Lung (tissue), 12 donors: ENCODE results near the gene STK25. TPM values are rescaled to one million over a fixed set of nuclear protein-coding genes. Genes with fewer than 3 reads are reported as not detected.

Experiments used
- ATAC-seq: fragments of 200-7000 bp; cut with Tn5 transposase; one replicate; pipeline ENCODE4 v1.9.1; 2020; ENCODE audit warnings: moderate number of reproducible peaks; ENCODE audit not compliant: insufficient read depth, low FRiP score
- DNase-seq, 3 donors: peaks; one replicate each; pipeline ENCODE4 v3.0.0-alpha.2; 2013 to 2017
- H3K27ac ChIP-seq, 2 donors: one replicate each; pipeline ENCODE4 v1.5.1; 2013; ENCODE audit warnings: mild to moderate bottlenecking in 2 of 2, moderate library complexity in 2 of 2, control low read depth in 1 of 2, inconsistent platforms in 1 of 2, low read depth in 1 of 2, low read length in 1 of 2
- H3K27me3 ChIP-seq, 3 donors: one replicate each; pipeline ENCODE4 v1.5.1; 2013; ENCODE audit warnings: low read length in 2 of 3; ENCODE audit not compliant: control insufficient read depth in 3 of 3, insufficient read depth in 3 of 3
- H3K36me3 ChIP-seq, 4 donors: one replicate each; pipeline ENCODE4 v1.5.1; 2013; ENCODE audit warnings: low read length in 4 of 4, mild to moderate bottlenecking in 1 of 4, moderate library complexity in 1 of 4; ENCODE audit not compliant: control insufficient read depth in 4 of 4, insufficient read depth in 4 of 4
- H3K4me1 ChIP-seq, 5 donors: one replicate each; pipeline ENCODE4 v1.5.1; 2013; ENCODE audit warnings: low read length in 5 of 5, mild to moderate bottlenecking in 2 of 5, moderate library complexity in 1 of 5; ENCODE audit not compliant: control insufficient read depth in 5 of 5, insufficient read depth in 5 of 5
- H3K4me3 ChIP-seq: one replicate; pipeline ENCODE4 v1.5.1; 2013; ENCODE audit warnings: mild to moderate bottlenecking, control low read depth, moderate library complexity
- H3K9ac ChIP-seq, 2 donors: one replicate each; pipeline ENCODE4 v1.5.1; 2013; ENCODE audit warnings: low read length in 2 of 2, control low read depth in 1 of 2; ENCODE audit not compliant: insufficient read depth in 1 of 2
- H3K9me3 ChIP-seq, 4 donors: one replicate each; pipeline ENCODE4 v1.5.1; 2013; ENCODE audit warnings: low read length in 3 of 4, mild to moderate bottlenecking in 1 of 4, moderate library complexity in 1 of 4; ENCODE audit not compliant: control insufficient read depth in 4 of 4, insufficient read depth in 3 of 4
- WGBS, 2 donors: extraction: QIAGEN DNeasy Blood & Tissue Kit; methylation state at CpG; one replicate each; pipeline ENCODE4 v1.1.7; 2013; 5-methylcytosine and 5-hydroxymethylcytosine counted together
- polyA plus RNA-seq, 2 donors: library from polyadenylated mRNA; stranded (reverse); fragments of 200-250 nt; gene quantifications; one replicate each; pipeline ENCODE4 v1.2.1, GENCODE V29; 2013
- total RNA-seq, 2 donors: library from RNA; depleted of rRNA in 1 of 2; stranded (reverse); fragments of >200 nt in 1 of 2; gene quantifications; one replicate each; pipeline ENCODE4 v1.2.1, GENCODE V29; 2014 to 2021
- TF ChIP-seq, protein P1 (sequence below): IDR thresholded peaks from 2 replicates; pipeline ENCODE4 v1.5.1; 2012; ENCODE audit warnings: mild to moderate bottlenecking; ENCODE audit errors: control extremely low read depth, extremely low read depth
- donor health status: control.
- donor health status: control.
- donor health status: Bipolar disorder and iron deficiency.
- donor health status: healthy.
- donor health status: DM: yes; HTN: yes; CAD: no.

Gene STK25
- total and polyA plus RNA-seq, 4 donors, result 126 to 182 (median 136) TPM

DNA sequence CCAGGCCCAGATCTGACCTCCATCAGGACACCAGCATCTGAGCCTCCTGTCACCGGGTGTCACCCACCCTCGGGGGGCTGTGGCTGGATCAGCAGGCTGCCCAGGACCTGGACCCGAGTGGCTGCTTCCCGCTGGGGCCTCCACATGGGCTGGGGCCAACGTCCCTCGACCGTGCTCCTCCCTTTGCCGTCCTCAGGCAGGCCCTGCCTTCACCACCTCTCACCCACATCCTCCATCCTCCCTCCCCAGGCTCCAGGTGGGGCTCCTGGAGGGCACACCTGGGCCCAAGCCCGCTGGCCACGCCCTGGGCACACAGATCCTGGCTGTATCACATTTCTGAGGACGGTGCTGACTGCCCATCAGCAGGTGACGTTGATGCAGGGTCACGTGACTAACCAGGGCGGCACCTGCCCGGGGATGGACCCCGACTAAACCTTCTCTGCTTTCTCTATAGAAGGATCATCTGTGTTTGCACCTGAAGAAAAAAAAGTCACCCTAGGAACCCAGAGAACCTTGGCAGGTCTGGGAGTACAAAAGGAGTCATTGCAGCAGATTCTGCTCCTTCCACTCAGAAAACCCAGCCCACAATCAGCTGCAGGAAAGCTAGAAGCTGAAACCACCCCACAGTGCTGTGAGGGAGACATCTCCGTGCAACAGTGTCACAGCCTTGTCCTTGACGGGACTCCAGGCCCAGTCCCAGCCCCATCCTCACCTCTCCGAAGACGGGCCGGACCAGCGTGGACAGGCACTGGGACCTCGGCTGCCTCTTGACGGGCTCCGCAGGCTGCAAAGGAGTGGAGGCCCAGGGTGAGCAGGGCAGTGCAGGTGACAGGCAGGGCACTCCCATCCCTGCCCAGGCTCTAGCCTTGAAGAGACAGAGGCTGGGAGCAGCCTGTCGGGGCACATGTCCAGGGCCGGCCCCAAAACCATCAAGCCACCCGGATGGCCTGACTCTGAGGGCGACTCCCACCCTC, 11.2 kb downstream of the STK25 start:
- no peak for DNase-seq
- ATAC-seq, result no peak
- 90 to 94% methylated on average over 28 to 29 of the region's 29 CpGs for WGBS, 2 donors
- Histone ChIP-seq H3K4me1 (peaks cover 0 to 2% (median 0%) of the 10 kb centered on the region in 5 donors), H3K36me3 (peaks cover 5 to 58% (median 36%) of the 10 kb centered on the region in 4 donors), H3K9me3 (no peaks in the 10 kb centered on the region), H3K4me3 (no peak overlapping the region), H3K27me3 (no peaks in the 10 kb centered on the region), H3K27ac (no peak overlapping the region), H3K9ac (no peak overlapping the region)
- TF ChIP-seq, protein P1, sequence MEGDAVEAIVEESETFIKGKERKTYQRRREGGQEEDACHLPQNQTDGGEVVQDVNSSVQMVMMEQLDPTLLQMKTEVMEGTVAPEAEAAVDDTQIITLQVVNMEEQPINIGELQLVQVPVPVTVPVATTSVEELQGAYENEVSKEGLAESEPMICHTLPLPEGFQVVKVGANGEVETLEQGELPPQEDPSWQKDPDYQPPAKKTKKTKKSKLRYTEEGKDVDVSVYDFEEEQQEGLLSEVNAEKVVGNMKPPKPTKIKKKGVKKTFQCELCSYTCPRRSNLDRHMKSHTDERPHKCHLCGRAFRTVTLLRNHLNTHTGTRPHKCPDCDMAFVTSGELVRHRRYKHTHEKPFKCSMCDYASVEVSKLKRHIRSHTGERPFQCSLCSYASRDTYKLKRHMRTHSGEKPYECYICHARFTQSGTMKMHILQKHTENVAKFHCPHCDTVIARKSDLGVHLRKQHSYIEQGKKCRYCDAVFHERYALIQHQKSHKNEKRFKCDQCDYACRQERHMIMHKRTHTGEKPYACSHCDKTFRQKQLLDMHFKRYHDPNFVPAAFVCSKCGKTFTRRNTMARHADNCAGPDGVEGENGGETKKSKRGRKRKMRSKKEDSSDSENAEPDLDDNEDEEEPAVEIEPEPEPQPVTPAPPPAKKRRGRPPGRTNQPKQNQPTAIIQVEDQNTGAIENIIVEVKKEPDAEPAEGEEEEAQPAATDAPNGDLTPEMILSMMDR, result no peak

DNA sequence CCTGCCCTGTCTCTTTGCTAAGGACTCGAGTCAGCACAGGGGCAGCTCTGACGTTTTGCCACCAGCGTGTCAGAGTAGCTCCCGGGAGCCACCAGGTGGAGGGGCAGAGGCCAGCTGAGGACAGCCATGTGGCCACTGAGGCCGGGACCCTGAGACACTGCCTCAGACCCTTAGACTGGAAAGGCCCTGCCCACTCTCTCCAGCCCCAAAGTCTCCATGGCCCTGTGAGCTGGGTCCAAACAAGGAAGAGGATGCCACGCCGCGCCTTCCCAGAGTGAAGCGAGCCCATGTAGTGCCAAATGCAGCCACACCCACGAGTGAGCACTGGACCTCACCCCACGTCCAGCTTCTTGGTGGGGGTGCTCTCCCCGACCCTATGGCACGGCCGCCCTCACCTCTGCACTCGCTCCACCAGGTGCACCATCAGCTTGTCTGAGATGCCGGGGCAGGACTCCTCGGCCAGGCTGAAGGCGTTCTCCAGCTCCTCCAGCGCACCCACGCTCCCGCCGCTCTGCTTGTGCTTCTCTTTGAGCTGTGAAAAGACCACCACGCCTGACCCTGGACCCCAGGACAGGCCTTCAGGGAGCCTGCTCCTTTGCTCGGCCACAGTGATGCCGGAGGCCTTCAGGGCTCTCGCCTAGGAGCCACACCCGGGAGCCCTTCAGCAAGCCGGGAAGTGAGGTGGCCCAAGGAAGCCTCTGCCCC, 12.2 kb downstream of the STK25 start:
- TF ChIP-seq, protein P1, result no peak
- no peak overlapping the region for H3K27ac ChIP-seq
- 94 to 96% methylated on average over 28 of the region's 28 CpGs for WGBS, 2 donors
- no peaks in the 10 kb centered on the region for H3K9me3 ChIP-seq
- DNase-seq (no peak), ATAC-seq (no peak)
- H3K4me1 ChIP-seq, result peaks cover 0 to 5% (median 0%) of the 10 kb centered on the region in 5 donors
- no peaks in the 10 kb centered on the region for H3K27me3 ChIP-seq
- peaks cover 5 to 61% (median 34%) of the 10 kb centered on the region in 4 donors for H3K36me3 ChIP-seq
- no peak overlapping the region for H3K4me3 ChIP-seq
- no peak overlapping the region for H3K9ac ChIP-seq

DNA sequence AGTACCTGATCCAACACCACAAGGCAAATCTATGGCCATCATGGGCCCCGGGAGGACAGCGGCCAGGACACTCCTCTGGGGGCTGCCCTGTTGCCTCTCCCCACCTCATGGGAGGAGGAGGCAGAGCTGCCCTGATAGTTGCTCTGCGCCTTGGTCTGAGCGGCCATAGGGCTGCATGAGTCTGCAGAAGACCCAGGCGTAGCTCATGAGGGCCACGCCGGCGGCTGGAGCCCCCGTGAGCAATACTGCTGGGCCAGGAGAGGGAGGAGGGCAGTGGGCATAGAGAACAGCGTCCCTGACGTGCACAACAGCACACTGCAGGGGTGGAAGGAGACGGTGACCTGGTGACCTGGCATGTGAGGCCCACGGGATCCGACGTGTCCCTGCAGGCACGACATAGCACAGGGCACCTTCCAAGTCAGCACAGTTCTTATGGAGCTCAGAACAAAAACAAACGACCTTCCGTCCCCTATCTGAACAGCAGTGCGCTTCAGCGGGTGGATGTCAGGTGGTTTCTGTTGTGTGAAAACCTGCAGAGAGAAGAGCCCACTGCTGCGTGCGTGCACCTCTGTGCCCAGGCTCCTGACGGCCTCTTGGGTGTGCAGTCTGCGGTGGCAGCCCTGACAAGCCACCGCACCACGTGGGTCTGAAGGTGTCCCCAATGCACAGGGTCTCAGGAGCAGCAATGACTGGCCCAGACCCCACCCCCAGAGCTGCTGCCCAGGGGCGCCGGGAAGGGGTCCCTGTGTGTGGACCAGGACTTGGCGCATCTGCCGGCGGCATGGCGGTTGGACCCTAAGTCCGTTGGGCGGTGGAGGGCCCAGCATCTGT, 13.0 kb downstream of the STK25 start:
- H3K27me3 ChIP-seq, result no peaks in the 10 kb centered on the region
- no peak overlapping the region for H3K27ac ChIP-seq
- no peak overlapping the region for H3K4me3 ChIP-seq
- TF ChIP-seq, protein P1, result no peak
- H3K36me3 ChIP-seq, result peaks cover 5 to 56% (median 29%) of the 10 kb centered on the region in 4 donors
- DNase-seq, result no peak
- 89 to 93% methylated on average over 34 of the region's 34 CpGs for WGBS, 2 donors
- no peak for ATAC-seq
- peaks cover 0 to 5% (median 0%) of the 10 kb centered on the region in 5 donors for H3K4me1 ChIP-seq
- no peak overlapping the region for H3K9ac ChIP-seq
- no peaks in the 10 kb centered on the region for H3K9me3 ChIP-seq
